HG03097 (cell line): ENCODE measurements around the gene CFAP43.
"Not testable (repeated sequence)": the region's sequence is repeated elsewhere in the genome, so short reads cannot be mapped to it uniquely, and the experiment has no call there.

Experiments used
- ATAC-seq: cut with Tn5 transposase; IDR thresholded peaks from one replicate; pipeline ENCODE4 v1.9.1; 2021; ENCODE audit not compliant: unreplicated experiment, low FRiP score

CFAP43 gene

DNA sequence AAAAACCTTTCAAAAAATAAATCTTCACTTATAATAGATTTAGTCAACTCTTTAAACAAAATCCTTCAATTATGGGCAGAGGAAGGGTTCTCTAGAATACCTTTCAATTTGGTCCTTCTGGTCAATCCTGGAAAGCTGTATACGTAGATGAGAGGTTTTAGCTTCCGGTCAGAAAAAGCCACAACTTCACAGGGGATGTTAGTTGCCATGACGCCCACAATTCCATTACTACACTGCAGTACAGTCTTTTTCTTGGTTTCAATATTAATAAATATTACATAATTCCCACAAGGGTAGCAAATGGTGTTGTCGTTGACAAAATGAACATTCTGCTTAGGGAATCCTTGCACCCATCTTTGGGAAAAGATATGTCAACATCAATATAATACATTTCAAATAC is 1.7 kb downstream of the CFAP43 start:
- no peak for ATAC-seq

DNA sequence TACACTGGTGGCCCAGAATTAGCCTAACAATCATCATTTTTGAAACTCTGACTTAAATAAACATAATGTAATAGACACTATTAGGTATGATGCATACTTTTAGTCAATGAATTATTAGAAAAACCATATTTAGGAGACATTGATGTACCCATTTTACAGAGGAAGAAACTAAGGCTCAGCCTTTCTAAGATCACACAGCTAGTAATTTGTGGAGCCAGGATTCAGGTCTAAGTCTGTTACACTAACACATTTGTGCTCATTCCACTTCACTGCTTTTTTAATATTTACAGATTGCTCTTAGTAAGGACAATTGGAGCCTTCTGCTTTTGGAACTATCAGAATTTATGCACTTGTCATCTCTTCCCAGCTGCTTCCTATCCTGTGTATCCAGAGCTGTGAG is 8.9 kb downstream of the CFAP43 start:
- ATAC-seq, result no peak

DNA sequence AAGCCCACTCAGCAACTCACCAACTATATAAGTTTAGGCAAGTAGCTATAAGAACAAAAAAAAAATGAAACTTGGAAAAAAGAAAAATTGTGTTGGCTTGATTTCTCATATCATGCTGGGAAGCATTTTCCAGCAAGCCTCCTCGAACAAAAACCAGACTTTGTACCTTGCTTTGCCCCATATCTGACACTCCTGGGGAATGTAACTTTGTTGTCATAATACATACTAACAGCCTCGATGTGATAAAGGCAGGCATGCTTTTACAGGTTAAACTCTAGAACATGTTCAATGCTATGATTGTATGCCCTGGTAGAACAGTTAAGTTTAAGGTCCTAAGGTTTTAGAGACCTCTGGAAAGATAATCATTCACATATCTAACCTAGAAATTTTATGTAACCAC is 11.6 kb downstream of the CFAP43 start:
- ATAC-seq, result no peak

DNA sequence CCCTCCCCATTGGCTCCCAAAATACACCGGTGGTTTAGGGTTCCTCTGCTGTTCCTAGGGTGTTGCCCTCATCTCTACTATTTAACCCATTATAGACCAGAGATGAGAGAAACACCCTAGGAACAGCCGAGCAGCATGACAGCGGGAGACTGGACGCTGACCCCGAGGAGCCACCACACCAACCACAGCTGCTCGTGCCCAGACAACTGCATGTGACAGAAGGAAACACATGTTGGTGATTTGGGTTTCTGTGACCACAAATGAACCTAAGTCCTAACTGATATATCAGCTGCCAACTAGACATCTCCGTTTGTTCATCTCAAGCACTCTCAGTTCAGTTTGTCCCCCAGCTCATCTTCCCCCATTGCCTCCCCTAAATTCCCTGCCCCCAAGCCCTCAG is 13.4 kb downstream of the CFAP43 start:
- ATAC-seq, result no peak

DNA sequence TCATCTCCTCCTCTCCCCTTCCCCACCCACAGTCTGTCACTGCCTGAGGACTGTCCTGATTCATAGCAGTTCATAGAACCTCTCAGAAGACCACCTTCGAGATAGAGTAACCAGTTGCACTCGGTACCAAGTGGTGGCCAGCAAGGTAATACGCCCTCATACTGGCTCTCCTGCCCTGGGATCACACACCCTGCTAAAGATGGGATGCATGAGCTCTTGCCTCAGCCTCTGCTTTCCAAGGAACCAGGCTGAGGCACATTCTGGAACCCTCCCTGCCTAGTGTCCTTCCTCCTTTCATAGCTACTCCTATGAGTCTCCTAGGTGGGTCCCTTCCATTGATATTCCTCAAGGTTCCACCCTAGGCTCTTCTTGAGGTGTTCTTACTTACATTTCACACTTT is 15.5 kb downstream of the CFAP43 start:
- no peak for ATAC-seq

DNA sequence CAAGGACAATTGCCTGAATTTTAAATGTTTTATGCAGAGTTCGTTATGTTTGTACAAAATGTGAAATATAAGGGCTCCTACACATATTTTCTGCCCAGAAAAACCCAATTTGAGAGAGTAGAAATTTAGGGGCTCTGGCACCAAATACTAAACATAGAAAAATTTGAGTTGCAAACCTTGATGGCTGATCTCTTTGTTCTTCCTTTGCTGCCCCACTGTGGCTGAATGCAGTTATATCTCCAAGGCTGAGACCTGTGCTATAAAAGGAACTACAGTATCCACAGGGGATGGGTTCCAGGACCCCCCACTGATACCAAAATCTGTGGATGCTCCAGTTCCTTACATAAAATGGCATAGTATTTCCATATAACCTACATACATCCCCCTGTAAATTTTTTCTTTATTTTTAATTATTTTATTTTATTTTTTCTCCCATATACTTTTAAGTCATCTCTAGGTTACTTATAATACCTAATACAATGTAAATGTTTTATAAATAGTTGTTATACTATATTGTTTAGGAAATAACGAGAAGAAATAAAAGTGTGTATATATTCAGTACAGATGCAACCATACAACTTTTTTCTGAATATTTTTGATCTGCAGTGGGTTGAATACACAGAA is 22.5 kb downstream of the CFAP43 start:
- ATAC-seq, result no peak

DNA sequence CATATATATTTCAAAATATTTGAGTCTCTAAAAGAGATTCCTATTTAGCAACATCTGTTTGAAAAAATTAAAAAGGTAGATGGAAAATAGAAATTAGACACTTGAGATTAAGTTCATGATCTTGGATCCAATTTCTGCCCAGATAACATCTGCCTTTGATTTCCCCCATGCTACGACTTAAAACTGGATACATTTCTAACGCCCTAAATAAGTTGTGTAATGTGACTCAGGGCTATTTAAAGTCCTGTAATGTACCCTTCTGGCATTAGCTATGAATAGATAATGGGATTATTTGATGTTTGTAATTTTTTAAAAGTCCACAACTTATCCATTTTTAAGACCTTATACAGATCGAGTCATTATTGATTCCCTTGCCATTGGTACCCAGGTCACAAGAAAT is 23.4 kb downstream of the CFAP43 start:
- ATAC-seq, result no peak

DNA sequence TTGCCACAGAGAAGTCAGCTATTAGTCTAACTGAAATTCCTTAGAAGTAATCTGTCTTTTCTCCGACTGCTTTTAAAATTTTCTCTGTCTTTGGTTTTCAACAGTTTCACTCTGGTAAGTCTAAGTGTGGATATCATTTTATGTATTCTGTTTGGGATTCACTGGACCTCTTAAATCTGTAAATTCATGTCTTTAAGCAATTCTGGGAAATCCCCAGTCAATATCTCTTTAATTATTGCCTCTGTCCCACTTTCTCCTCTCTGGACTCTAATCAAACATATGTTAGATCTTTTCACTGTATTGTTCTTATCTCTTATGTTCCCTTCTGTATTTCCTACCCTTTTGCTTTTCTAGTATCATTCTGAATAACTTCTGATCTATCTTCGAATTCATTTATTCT is 29.9 kb downstream of the CFAP43 start:
- ATAC-seq, result no peak

DNA sequence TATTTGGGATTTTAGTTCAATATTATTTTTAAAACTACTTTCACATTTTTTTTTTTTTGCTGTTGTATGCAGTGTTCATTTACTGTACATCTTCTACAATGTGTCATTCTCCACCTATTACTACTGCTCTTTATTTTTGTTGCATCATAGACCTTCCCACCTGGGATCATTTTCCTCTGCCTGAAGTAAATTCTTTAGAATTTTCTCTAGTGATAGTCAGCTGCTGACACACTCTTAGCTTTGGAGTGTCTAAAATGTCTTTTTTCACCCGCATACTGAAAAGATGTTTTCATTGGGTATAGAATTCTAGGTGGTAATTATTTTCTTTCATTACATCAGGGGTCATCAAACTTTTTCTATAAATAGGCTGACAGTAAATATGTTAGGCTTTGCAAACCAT is 30.5 kb downstream of the CFAP43 start:
- no peak for ATAC-seq

DNA sequence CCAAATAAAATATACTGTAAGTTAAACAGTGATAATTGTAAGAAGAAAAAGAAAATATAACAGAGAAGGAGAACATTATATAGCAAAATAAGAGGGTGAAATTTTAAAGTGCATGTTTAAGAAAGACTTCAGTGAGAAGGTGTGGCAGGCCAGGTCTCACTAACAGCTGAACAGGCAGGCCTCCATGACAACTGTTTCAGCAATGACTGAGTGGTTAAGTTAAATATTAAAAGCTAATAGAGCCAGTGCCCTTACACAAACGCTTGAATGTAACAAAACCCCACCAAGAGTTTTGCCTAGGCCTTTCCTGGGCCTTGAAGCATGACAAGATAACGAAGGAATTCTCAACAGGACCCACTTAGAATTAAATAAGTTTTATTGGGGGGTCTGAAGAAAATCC is 32.6 kb downstream of the CFAP43 start:
- ATAC-seq, result no peak

DNA sequence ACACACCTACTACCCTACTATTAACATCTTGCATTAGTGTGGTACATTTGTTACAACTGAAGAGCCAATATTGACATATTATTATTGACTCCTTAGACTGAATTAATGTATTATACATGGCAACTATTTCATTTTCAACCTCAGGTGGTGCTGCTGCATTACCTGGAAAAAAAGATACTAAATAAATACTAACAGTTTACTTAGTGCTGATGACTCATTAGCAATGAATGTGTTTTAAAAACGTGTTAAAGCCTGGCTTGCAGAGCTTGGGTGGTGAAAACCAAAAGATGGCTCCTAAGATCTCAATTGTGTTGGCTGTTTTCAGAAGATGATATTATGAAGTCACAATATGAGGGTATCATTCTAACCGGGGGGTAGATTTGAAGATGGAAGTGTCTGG is 34.8 kb downstream of the CFAP43 start:
- ATAC-seq, result no peak

DNA sequence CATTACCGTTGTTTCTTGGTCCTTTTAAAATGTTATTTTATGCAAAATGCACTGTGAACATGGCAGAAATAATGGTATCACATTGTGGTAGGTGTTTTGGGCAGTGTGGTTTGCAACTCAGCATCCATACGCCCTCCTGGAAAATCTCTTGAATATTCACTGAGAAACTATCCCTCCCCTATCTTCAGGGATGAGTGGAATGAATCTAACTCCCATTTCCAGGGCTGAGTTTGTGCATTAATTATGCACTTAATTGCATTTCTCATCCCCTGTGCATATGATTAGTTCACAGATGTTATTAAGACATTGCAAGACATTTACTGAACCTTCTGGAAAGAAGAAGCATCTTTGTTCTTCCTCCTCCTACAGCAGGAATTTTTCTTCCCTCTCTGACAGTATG is 36.5 kb downstream of the CFAP43 start:
- ATAC-seq, result no peak

DNA sequence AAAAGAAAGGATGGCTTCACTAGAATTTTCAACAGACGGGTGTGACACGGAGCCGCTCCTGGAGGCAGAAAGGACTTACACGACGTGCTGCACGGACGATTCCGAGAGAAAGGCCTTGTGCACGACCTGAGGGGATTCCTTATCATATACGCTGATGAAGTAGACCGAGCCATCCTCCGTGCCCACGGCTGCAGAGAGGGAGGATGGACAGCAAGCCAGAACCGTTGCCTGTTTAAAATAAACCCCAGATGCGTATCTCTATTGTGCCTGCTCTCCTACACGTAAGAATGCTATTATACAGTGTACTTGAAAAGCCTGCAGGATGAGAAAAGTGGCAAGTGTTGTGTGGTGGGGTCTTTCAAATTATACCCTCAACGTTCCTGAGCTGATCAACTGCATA is 38.4 kb downstream of the CFAP43 start:
- ATAC-seq, result no peak

DNA sequence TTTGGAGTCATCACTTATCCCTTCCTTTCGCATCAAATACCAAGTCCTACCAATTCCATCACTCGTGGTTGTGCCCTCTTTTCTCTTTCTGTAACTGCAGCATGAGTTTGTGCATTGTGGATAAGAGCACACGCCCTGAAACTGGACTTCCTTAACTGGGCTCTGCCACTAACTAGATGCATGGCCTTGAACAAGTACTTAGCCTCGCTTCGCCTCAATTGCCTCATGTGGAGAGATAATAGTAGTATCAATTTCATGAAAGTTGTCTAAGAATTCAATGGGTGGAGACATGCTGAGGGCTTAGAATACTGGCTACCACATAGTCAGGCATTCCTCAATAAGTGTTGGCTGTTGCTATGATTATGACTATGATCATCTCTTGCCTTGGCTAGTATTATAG is 41.5 kb downstream of the CFAP43 start:
- ATAC-seq, result no peak

DNA sequence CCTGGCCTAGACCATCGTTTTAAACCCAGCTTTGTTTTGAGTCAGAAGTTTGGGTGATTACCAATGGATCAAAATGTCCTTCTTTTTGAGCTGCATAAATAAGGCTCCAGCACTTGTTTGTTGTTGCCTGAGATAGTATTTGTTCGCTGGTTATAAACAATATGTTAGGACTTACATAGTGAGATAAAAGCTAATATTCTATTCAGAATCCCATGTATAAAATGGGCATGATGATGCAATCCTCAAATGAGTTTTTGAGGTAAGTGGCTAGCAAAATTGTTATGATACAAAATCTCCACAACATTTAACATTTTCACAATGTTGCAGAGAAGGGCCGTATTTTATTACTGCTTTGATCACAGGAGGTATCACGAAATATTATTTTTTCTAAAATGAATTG is 48.5 kb downstream of the CFAP43 start:
- no peak for ATAC-seq

DNA sequence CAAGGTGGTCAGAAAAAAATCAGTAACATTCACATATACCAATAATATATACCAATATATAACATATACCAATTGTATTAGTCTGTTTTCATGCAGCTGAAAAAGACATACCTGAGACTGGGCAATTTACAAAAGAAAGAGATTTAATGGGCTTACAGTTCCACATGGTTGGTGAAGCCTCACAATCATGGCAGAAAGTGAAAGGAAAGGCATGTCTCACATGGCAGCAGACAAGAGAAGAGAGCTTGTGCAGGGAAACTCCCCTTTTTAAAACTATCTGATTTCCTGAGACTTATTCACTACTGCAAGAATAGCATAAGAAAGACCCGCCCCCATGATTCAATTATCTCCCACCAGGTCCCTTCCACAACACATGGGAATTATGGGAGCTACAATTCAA is 58.0 kb downstream of the CFAP43 start:
- not testable (repeated sequence) for ATAC-seq

DNA sequence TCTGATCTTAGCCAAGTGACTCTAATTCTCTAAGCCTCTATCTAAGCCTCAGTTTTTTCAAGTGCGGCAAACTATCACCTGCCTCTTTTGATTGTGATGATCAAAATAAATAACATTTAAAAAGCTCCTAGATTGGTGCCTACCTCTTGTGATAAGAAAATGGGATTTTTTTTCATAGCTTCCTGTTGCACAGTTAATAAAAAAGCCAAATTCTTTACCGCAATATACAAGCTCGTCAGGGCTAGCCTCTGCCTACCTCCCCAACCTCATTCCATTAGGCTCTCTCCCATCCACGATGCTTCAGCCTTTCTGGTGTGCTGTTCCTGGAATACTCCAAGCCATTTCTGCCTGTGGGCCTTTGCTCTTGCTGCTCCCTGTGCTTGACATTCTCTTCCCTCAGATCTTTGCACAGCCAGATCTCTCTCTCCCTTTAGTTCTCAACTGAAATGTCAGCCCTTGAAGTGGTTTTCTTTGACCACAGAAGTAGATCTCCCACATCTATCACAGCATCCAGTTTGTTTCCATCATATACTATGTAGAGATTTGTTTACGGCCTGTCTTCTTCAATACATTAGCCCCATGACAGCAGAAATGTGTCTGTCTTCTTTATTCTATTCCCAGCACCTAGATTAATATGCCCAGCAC is 61.4 kb downstream of the CFAP43 start:
- ATAC-seq, result no peak

DNA sequence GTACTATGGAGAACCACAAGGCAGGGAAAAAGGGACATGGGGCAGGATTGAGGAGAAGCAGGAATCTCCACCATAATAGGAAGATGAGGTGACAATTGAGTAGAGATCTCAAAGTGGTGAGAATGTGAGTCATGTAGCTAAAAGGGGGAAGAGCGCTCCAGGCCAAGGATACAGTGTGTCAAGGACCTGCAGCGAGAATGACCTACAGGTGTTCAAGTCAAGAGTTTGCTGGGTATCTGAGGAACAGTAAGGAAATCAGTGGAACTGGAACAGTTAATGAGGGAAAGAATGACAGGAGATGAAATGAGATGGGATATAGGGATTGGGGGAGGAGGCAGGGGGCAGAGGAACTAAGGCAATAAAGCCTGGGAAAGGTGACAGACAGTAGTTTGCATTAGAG is 76.6 kb downstream of the CFAP43 start:
- no peak for ATAC-seq

DNA sequence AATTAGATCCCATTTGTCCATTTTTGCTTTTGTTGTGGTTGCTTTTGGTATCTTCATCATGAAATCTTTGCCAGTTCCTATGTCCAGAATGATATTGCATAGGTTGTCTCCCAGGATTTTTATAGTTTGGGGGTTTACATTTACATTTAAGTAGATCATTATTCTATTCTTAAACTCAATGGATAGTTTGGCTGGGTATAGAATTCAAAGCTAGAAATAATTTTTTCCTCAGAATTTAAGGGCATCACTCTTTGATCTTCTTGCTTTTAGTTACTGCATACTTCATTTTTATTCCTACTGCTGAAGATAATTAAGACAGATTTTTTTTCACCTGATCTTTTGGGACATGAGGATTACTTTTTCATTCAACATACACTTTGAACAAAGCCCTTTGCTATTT is 80.4 kb downstream of the CFAP43 start:
- ATAC-seq, result no peak

DNA sequence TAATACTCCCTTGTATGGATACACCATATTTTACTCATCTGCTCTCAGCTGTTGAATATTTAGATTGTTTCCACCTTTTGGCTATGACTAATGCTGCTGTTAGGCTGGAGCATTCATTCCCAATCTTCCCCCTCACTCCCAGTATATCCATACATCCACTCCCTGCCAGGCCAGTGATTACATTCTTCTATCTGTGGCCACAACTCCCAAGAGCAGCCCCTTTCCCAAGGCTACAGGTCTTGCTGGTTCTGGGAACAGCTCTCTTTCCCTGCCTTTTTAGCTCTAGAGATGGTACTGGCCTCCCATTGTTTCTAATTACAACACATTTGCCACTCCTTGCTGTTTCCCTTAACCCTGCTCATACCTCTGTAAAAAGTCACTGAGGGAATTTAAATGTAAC is 82.0 kb downstream of the CFAP43 start:
- ATAC-seq, result no peak

DNA sequence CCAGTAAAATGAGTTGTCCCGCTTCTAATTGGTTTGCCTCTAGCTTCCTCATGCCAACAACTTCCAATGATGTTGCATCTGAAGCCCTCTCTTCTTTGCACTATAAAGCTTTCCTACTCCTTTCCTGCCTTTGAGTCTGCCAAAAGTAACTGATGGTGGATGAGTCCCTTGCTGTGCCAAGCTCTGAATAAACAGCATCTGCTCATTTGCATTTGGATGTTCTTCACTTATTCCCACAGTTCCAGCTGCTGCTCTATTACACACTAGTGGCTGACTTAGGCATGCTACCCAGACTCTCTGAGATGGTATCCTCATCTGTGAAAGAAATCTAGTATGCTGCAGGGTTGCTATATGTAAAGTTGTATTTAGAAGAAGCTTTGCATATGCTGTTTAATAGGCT is 85.3 kb downstream of the CFAP43 start:
- no peak for ATAC-seq

DNA sequence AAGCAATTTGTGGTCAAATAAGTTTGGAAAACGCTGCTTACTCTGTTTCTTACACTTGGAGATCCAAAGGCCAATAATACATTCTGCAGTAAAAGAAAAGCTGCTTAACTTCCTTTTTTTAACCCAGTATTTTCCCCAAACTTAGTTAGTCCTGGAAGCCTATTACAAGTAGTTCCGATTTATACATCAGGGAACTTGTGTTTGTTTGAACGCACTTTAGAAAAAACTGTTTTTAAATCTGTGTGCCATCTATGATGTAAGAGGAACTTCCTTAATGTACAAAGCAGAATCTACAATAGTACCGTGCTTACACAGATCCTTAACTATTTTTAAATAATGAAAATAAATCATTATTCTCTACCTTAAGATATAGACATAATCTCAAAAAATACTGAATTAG is 87.2 kb downstream of the CFAP43 start:
- ATAC-seq, result no peak

DNA sequence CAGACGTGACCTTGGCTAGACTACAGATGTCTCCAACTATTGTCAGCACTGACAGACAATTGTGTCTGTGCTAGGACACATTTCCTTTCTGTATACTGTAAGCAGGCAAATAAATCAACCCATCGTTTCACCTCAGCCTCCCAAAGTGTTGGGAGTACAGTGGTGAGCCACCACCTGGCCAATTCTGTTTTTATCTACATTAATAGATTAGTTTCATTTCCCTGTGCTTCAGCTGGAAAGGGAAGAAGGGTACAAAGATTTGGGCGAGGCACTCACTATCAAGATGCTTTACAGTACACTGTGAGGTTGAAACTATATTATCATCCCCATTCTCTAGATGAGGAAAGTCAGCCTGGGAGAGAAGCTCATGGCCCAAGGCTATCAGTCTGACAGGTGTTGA is 88.3 kb downstream of the CFAP43 start:
- no peak for ATAC-seq
